ENCODE data around the gene LRRC8B.
"Not testable (repeated sequence)": the region's sequence is repeated elsewhere in the genome, so short reads cannot be mapped to it uniquely, and the experiment has no call there.

LRRC8B gene

DNA sequence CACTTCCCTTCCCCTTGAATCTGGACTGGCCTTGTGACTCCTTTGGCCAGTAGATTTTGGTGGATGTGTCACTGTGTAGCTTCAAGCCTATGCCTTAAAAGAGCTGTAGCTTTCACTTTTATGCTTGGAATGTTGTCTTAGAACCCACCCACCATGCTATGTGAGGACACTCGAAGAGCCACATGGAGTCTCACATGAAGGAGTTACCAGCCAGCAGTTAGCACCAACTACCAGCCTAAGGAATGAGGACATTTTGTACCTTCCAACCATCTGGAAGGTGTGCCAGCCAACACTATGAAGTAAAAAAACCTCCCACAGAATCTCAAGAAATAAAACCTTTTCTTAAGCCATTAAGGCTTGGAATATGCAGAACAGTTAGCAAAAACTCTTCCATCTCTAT lies 50.6 kb downstream of the LRRC8B start:
- DNase-seq, result no peak
- no peak for TF ChIP-seq POLR2A (IDR thresholded peaks at IDR 0.05; ENCODE audit: low read length)

DNA sequence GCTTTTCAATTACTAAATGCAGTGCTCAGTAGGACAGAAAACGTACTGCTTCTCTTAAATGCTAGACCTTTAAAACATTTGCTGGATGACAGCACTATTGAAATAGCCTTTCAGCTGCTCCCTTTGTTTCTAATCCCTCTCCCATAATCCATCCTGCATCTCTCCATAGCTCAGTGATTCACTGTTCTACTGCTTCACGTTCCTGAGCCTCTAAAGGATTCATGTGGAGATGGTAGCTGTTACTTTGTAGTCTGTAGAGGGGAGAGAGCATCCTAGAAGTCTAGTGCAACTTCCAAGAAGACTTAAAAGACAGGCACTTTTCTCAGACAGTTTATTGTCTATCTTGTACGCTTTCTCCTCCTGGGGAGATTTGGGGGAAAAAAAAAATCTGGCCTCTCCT lies 51.4 kb downstream of the LRRC8B start:
- DNase-seq, result no peak
- TF ChIP-seq POLR2A (IDR thresholded peaks at IDR 0.05; ENCODE audit: low read length) (no peak), GATA1 (IDR thresholded peaks at IDR 0.05; ENCODE audit: low read depth, low read length) (no peak)

DNA sequence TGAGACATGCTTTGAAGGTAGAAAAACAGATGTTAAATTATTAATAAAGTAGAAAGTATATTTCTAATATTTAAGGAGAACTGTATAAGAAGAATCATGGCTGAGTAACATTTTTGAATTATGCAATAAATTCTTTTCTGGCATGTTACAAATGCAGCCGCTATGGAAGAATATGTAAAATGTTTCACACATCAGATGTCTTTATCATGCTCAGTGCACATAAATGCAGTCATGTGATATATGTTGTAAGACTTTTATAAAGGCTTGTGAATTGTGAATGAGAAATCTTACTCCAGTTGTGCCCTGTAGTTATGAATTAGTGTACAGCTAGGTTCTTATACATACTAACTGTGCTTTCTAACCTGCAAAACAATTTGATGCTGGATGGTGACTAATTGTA lies 53.5 kb downstream of the LRRC8B start:
- no peak for DNase-seq
- TF ChIP-seq GATA1 (IDR thresholded peaks at IDR 0.05; ENCODE audit: low read depth, low read length) (no peak), POLR2A (IDR thresholded peaks at IDR 0.05; ENCODE audit: low read length) (no peak)

DNA sequence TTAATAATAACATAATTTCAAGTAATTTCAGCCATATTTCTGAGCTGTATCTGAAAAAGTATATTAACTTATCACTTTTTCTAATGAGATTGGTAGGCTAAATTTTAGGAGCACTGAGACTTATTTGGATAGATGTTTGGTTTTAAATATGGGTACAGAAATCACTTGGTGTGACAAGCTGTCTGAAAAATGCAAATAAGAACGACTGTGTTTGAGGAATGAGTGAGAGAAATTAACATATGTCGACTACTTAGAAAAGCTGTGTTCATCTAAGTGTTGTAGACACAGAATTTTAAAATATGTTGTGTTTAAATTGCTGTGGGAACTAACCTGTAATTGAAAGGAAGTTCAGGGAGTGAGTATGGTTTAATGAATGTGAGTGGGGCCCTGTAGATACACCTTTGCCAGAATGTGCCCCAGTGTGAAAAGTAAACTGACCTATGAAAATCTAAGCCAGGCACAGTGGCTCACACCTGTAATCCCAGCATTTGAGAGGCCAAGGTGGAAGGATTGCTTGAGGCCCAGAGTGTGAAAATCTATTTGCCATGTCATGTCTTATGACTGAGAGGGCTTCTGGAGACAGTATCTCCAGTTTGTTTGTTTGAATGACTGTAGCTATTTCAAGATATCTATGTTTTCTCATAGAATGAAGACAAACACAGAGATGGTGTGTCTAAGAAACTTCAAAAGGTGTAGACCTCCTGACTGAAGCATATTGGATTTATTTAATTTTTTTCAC lies 54.5 kb downstream of the LRRC8B start:
- no peak for DNase-seq
- TF ChIP-seq GATA1 (IDR thresholded peaks at IDR 0.05; ENCODE audit: low read depth, low read length) (no peak), POLR2A (IDR thresholded peaks at IDR 0.05; ENCODE audit: low read length) (no peak)

DNA sequence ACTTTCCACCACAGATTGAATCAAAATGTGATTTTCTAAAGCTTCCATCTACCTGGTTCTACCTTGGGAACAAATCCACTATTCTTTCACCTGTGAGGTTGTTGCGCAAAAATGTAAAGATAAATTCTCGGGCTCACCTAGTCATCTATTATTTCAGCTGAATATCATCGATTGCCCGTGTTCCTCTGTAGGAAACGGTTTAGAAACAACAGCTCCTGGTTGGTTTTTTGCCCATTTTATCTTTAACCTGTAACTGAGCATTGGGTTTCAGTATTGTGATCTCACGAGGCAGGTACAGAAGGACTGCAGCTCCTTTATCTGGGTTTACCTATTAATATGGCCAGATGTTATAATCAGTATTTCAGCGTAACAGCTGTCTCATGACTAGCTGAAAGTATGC lies 55.4 kb downstream of the LRRC8B start:
- TF ChIP-seq POLR2A (IDR thresholded peaks at IDR 0.05; ENCODE audit: low read length) (no peak), GATA1 (IDR thresholded peaks at IDR 0.05; ENCODE audit: low read depth, low read length) (no peak)
- DNase-seq, result peak in 1 of 2 experiments; percentile 7

DNA sequence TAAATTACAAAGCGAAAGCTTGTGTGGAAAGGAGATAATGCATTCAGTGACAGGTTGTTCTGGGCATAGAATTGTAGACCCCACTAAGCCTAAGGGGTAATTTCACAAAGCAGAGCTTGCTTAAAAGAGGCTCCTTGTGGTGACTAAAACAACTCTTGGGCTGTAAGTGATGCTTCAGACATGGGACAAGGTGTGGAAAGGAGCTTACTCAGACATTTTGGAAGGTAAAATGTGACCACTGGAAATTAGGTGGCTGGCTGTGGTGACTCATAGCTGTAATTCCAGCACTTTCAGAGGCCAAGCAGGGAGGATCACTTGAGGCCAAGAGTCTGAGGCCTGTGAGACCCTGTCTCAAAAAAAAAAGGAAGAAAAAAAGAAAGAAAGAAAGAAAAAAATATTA lies 57.2 kb downstream of the LRRC8B start:
- TF ChIP-seq GATA1 (IDR thresholded peaks at IDR 0.05; ENCODE audit: low read depth, low read length), result no peak
- TF ChIP-seq POLR2A (IDR thresholded peaks at IDR 0.05; ENCODE audit: low read length), result no peak
- DNase-seq, result no peak

DNA sequence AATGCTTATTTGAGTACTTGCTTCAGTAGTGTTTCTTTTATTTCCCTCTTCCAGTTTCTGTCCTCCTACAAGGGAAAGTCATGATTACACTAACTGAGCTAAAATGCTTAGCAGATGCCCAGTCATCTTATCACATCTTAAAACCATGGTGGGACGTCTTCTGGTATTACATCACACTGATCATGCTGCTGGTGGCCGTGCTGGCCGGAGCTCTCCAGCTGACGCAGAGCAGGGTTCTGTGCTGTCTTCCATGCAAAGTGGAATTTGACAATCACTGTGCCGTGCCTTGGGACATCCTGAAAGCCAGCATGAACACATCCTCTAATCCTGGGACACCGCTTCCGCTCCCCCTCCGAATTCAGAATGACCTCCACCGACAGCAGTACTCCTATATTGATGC lies 57.9 kb downstream of the LRRC8B start:
- TF ChIP-seq GATA1 (IDR thresholded peaks at IDR 0.05; ENCODE audit: low read depth, low read length) (no peak), POLR2A (IDR thresholded peaks at IDR 0.05; ENCODE audit: low read length) (no peak)
- DNase-seq, result no peak

DNA sequence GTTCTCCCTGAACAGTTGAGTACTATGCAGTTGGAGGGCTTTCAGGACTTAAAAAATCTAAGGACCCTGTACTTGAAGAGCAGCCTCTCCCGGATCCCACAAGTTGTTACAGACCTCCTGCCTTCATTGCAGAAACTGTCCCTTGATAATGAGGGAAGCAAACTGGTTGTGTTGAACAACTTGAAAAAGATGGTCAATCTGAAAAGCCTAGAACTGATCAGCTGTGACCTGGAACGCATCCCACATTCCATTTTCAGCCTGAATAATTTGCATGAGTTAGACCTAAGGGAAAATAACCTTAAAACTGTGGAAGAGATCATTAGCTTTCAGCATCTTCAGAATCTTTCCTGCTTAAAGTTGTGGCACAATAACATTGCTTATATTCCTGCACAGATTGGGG lies 59.6 kb downstream of the LRRC8B start:
- TF ChIP-seq POLR2A (IDR thresholded peaks at IDR 0.05; ENCODE audit: low read length) (no peak), GATA1 (IDR thresholded peaks at IDR 0.05; ENCODE audit: low read depth, low read length) (no peak)
- no peak for DNase-seq

DNA sequence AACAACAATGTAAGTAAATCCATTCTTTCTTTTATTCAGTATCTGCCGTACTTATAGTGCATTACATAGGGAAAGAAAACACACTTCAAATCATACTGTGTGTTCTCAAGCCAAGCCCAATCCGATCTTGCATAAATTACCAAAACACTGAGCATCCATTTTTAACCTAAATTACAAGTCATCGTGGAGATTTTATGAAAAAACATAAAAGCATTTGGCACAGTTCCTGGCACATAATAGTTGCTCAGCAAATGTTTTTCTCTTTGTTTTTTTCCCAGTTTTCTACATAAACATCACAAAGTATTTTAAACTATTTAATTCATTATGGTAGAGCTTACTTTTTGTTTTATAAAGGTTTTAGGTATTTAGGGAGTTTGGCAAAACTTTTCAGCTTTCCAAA lies 60.2 kb downstream of the LRRC8B start:
- DNase-seq, result no peak
- TF ChIP-seq GATA1 (IDR thresholded peaks at IDR 0.05; ENCODE audit: low read depth, low read length), result no peak
- TF ChIP-seq POLR2A (IDR thresholded peaks at IDR 0.05; ENCODE audit: low read length), result no peak

DNA sequence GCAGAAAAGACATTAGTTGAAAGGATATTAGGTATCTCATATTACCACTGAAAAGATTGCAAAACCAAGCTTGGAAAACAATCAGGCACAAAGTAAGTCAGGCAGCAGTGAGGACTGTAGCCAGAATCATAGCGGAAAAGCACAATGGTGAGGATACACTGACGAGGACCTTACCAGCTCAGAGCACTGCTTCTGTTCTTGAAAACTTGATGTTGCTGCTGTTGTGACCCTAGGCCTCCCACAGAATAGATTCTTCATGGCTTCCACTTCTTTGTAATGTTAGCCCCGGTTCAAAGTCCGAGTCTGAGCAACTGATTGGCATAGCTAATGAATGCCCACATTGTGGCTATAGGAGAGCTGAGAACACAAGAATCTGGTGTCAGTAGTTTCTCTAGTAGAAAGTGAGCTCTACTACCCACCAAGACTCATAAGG lies 63.1 kb downstream of the LRRC8B start:
- TF ChIP-seq POLR2A (IDR thresholded peaks at IDR 0.05; ENCODE audit: low read length) (no peak), GATA1 (IDR thresholded peaks at IDR 0.05; ENCODE audit: low read depth, low read length) (no peak)
- DNase-seq, result no peak

DNA sequence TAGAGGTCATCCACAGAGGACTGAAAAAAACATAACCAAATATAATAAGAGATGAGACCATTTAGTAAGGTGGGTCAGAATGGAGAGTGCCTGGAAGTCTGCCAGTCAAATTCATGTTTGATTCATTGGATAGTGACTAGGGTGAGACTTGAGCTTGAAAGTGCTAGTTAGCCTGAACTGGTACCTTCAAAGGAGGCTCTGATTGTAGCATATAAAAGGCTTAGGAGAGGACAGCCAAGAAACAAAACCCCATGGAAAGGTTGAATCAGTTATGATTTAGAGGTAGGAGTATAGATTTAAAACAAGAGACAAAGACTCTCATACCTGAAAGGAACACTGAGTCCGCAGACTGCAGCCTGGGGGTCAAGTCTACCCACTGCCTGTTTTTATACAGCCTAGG lies 63.9 kb downstream of the LRRC8B start:
- no peak for DNase-seq
- TF ChIP-seq POLR2A (IDR thresholded peaks at IDR 0.05; ENCODE audit: low read length) (no peak), GATA1 (IDR thresholded peaks at IDR 0.05; ENCODE audit: low read depth, low read length) (no peak)

DNA sequence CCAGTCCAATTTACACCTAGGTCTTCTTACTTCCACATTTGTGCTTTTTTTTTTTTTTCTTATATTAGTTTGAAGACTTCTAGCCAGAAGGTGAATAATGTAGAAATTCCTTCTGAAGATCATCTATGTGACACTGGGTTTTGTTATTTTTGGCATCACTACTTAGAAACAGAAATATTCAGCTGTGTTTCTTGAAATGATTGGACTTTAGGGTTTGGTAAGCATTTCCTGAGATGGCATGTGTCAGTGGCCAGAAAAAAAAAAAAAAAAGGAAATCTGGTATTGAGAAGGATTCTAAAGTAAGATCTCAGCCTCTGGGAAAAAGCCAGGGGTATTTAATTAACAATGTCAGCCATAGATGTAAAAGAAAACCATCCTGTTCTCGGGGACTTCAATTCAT lies 64.9 kb downstream of the LRRC8B start:
- no peak for TF ChIP-seq POLR2A (IDR thresholded peaks at IDR 0.05; ENCODE audit: low read length)
- TF ChIP-seq GATA1 (IDR thresholded peaks at IDR 0.05; ENCODE audit: low read depth, low read length), result no peak
- DNase-seq, result no peak

DNA sequence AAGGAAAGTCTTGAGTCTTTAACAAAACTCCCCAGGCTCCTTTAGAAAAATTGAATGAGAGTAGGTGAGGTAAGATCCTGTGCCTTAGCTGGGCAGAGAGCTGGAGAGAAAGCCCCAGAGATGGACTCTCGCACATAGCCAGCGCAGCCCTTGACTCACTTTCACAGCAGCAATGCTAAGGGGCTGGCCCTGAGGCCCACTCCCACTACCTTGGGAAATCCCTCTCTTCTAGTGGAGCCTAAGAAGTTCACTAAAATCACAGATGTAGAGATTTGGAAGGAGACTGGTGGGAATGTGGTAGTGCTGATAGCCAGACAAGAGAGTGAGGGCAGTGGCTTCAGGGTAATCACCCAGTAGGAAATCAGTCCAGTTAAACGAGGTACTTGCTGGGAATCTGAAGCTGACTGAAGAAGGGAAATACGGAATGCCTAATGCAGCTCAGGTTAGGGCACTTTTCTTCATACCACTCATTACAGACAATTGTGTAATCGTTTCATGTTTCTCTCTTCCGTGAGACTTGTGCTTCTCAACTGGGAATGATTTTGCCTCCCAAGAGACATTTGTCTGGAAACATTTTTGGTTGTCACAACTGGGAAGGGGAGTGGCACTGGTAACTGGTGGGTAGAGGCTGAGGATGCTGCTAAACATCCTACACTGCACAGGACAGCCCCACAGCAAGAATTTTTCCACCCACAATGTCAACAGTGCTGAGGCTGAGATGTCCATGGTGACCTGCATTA lies 65.9 kb downstream of the LRRC8B start:
- no peak for DNase-seq
- TF ChIP-seq GATA1 (IDR thresholded peaks at IDR 0.05; ENCODE audit: low read depth, low read length) (no peak), POLR2A (IDR thresholded peaks at IDR 0.05; ENCODE audit: low read length) (no peak)

DNA sequence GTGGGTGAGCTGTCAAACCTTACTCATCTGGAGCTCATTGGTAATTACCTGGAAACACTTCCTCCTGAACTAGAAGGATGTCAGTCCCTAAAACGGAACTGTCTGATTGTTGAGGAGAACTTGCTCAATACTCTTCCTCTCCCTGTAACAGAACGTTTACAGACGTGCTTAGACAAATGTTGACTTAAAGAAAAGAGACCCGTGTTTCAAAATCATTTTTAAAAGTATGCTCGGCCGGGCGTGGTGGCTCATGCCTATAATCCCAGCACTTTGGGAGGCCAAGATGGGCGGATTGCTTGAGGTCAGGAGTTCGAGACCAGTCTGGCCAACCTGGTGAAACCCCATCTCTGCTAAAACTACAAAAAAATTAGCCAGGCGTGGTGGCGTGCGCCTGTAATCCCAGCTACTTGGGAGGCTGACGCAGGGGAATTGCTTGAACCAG lies 68.3 kb downstream of the LRRC8B start:
- not testable (repeated sequence) for DNase-seq

DNA sequence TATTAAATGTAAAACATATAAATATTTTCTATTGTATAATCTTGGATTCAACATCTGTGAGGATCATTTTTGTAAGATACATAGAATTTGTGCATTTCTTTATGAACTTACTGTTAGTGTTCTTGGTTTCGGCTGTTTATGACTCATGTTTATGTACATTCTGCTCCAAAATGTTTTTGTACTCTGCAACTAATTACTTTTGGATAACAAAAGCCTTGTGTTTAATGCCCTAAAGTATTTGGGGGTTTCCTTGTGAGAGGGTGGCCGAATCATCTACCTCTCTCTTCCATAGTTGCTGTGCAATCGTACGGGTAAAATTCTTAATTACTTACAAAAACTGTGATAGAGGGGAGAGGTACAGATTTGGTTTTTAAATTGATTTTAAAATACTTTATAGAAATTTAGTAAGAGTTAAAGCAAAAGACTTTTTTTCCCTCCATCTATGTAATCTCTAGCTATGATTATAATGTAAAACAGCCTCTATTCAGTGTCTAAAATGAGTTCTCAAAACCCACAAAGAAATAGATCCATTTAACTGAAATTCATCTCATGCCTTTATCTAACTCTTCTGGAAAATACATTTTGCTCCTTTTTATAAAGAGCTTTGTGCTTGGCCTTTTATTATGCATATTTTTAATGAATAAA lies 69.6 kb downstream of the LRRC8B start:
- no peak for DNase-seq

More for the DNA sequence above, 69.6 kb downstream of the LRRC8B start:
- no peak for TF ChIP-seq POLR2A (IDR thresholded peaks at IDR 0.05; ENCODE audit: low read length)
- no peak for TF ChIP-seq GATA1 (IDR thresholded peaks at IDR 0.05; ENCODE audit: low read depth, low read length)

Measured in erythroblast (primary cell).